HG03460 (cell line): ENCODE measurements around the gene BRAT1.

Experiments
- ATAC-seq: cut with Tn5 transposase; IDR thresholded peaks from one replicate; pipeline ENCODE4 v1.9.1; 2021; ENCODE audit not compliant: unreplicated experiment

The BRAT1 gene

GRCh38 chr7:2500701-2501100 is 54.6 kb downstream of the BRAT1 start:
- ATAC-seq, result no peak

- ATAC-seq, result no peak
These were observed 55.4 kb downstream of the BRAT1 start for GRCh38 chr7:2499719-2500430.

- ATAC-seq, result no peak
These were observed 56.1 kb downstream of the BRAT1 start for GRCh38 chr7:2499181-2499580.

- no peak for ATAC-seq
These were observed 56.6 kb downstream of the BRAT1 start for GRCh38 chr7:2498708-2499107.

GRCh38 chr7:2497500-2498336 is 57.6 kb downstream of the BRAT1 start:
- ATAC-seq, result no peak

GRCh38 chr7:2497065-2497464 is 58.3 kb downstream of the BRAT1 start:
- ATAC-seq, result no peak

GRCh38 chr7:2496375-2496774 is 58.9 kb downstream of the BRAT1 start:
- no peak for ATAC-seq

- ATAC-seq, result no peak
These were observed 59.7 kb downstream of the BRAT1 start for GRCh38 chr7:2495418-2496299.

GRCh38 chr7:2494191-2495130 is 60.9 kb downstream of the BRAT1 start:
- no peak for ATAC-seq

GRCh38 chr7:2493205-2494164 is 61.8 kb downstream of the BRAT1 start:
- ATAC-seq, result no peak

GRCh38 chr7:2492038-2492437 is 63.3 kb downstream of the BRAT1 start:
- no peak for ATAC-seq

GRCh38 chr7:2490181-2490651 is 65.1 kb downstream of the BRAT1 start:
- ATAC-seq, result no peak

GRCh38 chr7:2488681-2489080 is 66.6 kb downstream of the BRAT1 start:
- no peak for ATAC-seq

GRCh38 chr7:2488272-2488645 is 67.1 kb downstream of the BRAT1 start:
- no peak for ATAC-seq
